SK-N-SH (cell line): ENCODE results near the gene GPANK1. TPM values are rescaled to one million over a fixed set of nuclear protein-coding genes. Genes with fewer than 3 reads are reported as not detected.

ENCODE experiments used
- CTCF ChIA-PET: fragments of 300-600, 350-600 bp; formaldehyde crosslinking; extraction: SDS; loops from one replicate; lab custom pipeline; 2021; lab: Yijun Ruan, JAX
- POLR2A ChIA-PET: fragments of 350-600 bp; sonication (Branson Sonifier 250); formaldehyde crosslinking; extraction: SDS; loops from one replicate; lab custom pipeline; 2020; ENCODE audit warnings: antibody characterized with exemption, inconsistent platforms; lab: Yijun Ruan, JAX
- DNase-seq: peaks from one replicate; pipeline ENCODE4 v3.0.0; 2012
- H2AFZ ChIP-seq: fragments of 200-600 bp; sonication (generic); 2 replicates; pipeline ENCODE4 v1.8.1; 2016; ENCODE audit warnings: antibody characterized with exemption, mild to moderate bottlenecking, low read depth
- H3F3A ChIP-seq: fragments of 200-600 bp; sonication (generic); replicated peaks from 2 replicates; pipeline ENCODE3; 2016; ENCODE audit warnings: antibody characterized with exemption, mild to moderate bottlenecking; ENCODE audit not compliant: insufficient read depth
- H3K27ac ChIP-seq, 2 experiments: fragments of 200-500 bp in 1 of 2; fragments of 200-600 bp in 1 of 2; sonication (Bioruptor generic) in 1 of 2; sonication (generic), shearing (Covaris generic) in 1 of 2; 2 replicates each; pipeline versions ENCODE4 v1.5.1 to v1.6.1; 2014 to 2016; ENCODE audit warnings: low read depth in 2 of 2, inconsistent platforms in 1 of 2, low read length in 1 of 2, mild to moderate bottlenecking in 1 of 2, mixed read lengths in 1 of 2
- H3K27me3 ChIP-seq: fragments of 200-600 bp; sonication (generic), shearing (Covaris generic); 2 replicates; pipeline ENCODE4 v1.6.1; 2016; ENCODE audit warnings: mixed run types; ENCODE audit not compliant: insufficient read depth
- H3K36me3 ChIP-seq, 2 experiments: fragments of 200-500 bp in 1 of 2; fragments of 200-600 bp in 1 of 2; sonication (Bioruptor generic) in 1 of 2; sonication (generic) in 1 of 2; replicated peaks in 1 of 2; 2 replicates each; pipeline versions ENCODE3 to v1.5.1; 2014 to 2016; ENCODE audit warnings: low read length in 1 of 2, mild to moderate bottlenecking in 1 of 2; ENCODE audit not compliant: insufficient read depth in 2 of 2, control insufficient read depth in 1 of 2
- H3K4me1 ChIP-seq, 2 experiments: fragments of 200-500 bp in 1 of 2; fragments of 200-600 bp in 1 of 2; sonication (Bioruptor generic) in 1 of 2; sonication (generic), shearing (Covaris generic) in 1 of 2; 2 replicates each; pipeline versions ENCODE4 v1.5.1 to v1.6.1; 2014 to 2016; ENCODE audit warnings: low read depth in 1 of 2, low read length in 1 of 2, mixed run types in 1 of 2; ENCODE audit not compliant: insufficient read depth in 2 of 2, control insufficient read depth in 1 of 2
- H3K4me2 ChIP-seq: fragments of 200-600 bp; sonication (generic), shearing (Covaris generic); 2 replicates; pipeline ENCODE4 v1.6.1; 2017; ENCODE audit warnings: mixed run types
- H3K4me3 ChIP-seq, 2 experiments: fragments of 200-500 bp in 1 of 2; fragments of 200-600 bp in 1 of 2; sonication (Bioruptor generic) in 1 of 2; sonication (generic), shearing (Covaris generic) in 1 of 2; 2 replicates each; pipeline versions ENCODE4 v1.5.1 to v1.8.1; 2014 to 2016; ENCODE audit warnings: low read depth in 2 of 2, inconsistent platforms in 1 of 2, low read length in 1 of 2, mild to moderate bottlenecking in 1 of 2, mixed read lengths in 1 of 2, moderate library complexity in 1 of 2
- H3K79me2 ChIP-seq: fragments of 200-600 bp; sonication (generic); 2 replicates; pipeline ENCODE4 v1.8.1; 2017; ENCODE audit warnings: mild to moderate bottlenecking; ENCODE audit not compliant: insufficient read depth
- H3K9ac ChIP-seq: fragments of 200-600 bp; sonication (generic); 2 replicates; pipeline ENCODE4 v1.6.1; 2017; ENCODE audit warnings: mixed run types
- H3K9me2 ChIP-seq: fragments of 200-600 bp; sonication (generic); 2 replicates; pipeline ENCODE4 v1.6.1; 2017; ENCODE audit warnings: mixed run types
- H3K9me3 ChIP-seq: fragments of 200-600 bp; sonication (generic); 2 replicates; pipeline ENCODE4 v1.6.1; 2017; ENCODE audit warnings: mixed run types, mild to moderate bottlenecking, moderate library complexity
- H4K20me1 ChIP-seq: fragments of 200-600 bp; sonication (generic); 2 replicates; pipeline ENCODE4 v1.6.1; 2017; ENCODE audit warnings: mild to moderate bottlenecking, mixed run types; ENCODE audit not compliant: insufficient read depth
- EP300 ChIP-seq, 2 experiments: IDR thresholded peaks; 2 replicates each; pipeline versions ENCODE4 v1.4.0 to v1.6.1; 2012; ENCODE audit warnings: borderline replicate concordance in 1 of 2, low read depth in 1 of 2, low read length in 1 of 2
- POLR2AphosphoS5 ChIP-seq: IDR thresholded peaks from 2 replicates; pipeline ENCODE4 v1.6.1; 2012; ENCODE audit warnings: low read depth, low read length
- RAD21 ChIP-seq: IDR thresholded peaks from 2 replicates; pipeline ENCODE4 v1.6.1; 2012; ENCODE audit warnings: mild to moderate bottlenecking, low read length
- REST ChIP-seq: IDR thresholded peaks from 2 replicates; pipeline ENCODE4 v1.6.1; 2012; ENCODE audit warnings: mild to moderate bottlenecking, low read depth, low read length, moderate library complexity
- RFX5 ChIP-seq: IDR thresholded peaks from 2 replicates; pipeline ENCODE4 v1.6.1; 2012; ENCODE audit warnings: mild to moderate bottlenecking, improper control_type of control experiment, low read length
- USF2 ChIP-seq: fragments of 150-350 bp; IDR thresholded peaks from 2 replicates; pipeline ENCODE4 v1.6.1; 2017; ENCODE audit warnings: antibody characterized with exemption, low read length, low read depth, borderline replicate concordance
- WGBS: methylation state at CpG from one replicate; pipeline ENCODE4 v1.1.6; 2017; ENCODE audit warnings: low lambda C conversion rate; 5-methylcytosine and 5-hydroxymethylcytosine counted together
- polyA plus RNA-seq, 3 experiments: library from polyadenylated mRNA; depleted of rRNA; stranded (reverse); fragments of >200 nt; gene quantifications; 2 replicates each; pipeline ENCODE4 v1.2.3, GENCODE V29; 2012
- TF ChIP-seq, protein P1 (sequence below): fragments of 200-600 bp; sonication (generic); IDR thresholded peaks from 2 replicates; pipeline ENCODE4 v1.6.1; 2017; ENCODE audit warnings: antibody characterized with exemption, mild to moderate bottlenecking, moderate library complexity
- TF ChIP-seq, protein P2 (sequence below): IDR thresholded peaks from 2 replicates; pipeline ENCODE4 v1.4.0; 2012; ENCODE audit warnings: low read depth, borderline replicate concordance

Gene GPANK1
- polyA plus RNA-seq, 1 of the 3 experiments (the other 2 are of a cell fraction): 19.1 TPM

- no peak overlapping the region for H3K9ac ChIP-seq
- TF ChIP-seq EP300 (IDR thresholded peaks at IDR 0.05; ENCODE audit: borderline replicate concordance in 1 of 2, low read depth in 1 of 2, low read length in 1 of 2) (no peak), USF2 (no peak), REST (no peak), POLR2AphosphoS5 (no peak), RFX5 (no peak), RAD21 (no peak)
- TF ChIP-seq, protein P1, sequence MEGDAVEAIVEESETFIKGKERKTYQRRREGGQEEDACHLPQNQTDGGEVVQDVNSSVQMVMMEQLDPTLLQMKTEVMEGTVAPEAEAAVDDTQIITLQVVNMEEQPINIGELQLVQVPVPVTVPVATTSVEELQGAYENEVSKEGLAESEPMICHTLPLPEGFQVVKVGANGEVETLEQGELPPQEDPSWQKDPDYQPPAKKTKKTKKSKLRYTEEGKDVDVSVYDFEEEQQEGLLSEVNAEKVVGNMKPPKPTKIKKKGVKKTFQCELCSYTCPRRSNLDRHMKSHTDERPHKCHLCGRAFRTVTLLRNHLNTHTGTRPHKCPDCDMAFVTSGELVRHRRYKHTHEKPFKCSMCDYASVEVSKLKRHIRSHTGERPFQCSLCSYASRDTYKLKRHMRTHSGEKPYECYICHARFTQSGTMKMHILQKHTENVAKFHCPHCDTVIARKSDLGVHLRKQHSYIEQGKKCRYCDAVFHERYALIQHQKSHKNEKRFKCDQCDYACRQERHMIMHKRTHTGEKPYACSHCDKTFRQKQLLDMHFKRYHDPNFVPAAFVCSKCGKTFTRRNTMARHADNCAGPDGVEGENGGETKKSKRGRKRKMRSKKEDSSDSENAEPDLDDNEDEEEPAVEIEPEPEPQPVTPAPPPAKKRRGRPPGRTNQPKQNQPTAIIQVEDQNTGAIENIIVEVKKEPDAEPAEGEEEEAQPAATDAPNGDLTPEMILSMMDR: no peak
- TF ChIP-seq, protein P2, sequence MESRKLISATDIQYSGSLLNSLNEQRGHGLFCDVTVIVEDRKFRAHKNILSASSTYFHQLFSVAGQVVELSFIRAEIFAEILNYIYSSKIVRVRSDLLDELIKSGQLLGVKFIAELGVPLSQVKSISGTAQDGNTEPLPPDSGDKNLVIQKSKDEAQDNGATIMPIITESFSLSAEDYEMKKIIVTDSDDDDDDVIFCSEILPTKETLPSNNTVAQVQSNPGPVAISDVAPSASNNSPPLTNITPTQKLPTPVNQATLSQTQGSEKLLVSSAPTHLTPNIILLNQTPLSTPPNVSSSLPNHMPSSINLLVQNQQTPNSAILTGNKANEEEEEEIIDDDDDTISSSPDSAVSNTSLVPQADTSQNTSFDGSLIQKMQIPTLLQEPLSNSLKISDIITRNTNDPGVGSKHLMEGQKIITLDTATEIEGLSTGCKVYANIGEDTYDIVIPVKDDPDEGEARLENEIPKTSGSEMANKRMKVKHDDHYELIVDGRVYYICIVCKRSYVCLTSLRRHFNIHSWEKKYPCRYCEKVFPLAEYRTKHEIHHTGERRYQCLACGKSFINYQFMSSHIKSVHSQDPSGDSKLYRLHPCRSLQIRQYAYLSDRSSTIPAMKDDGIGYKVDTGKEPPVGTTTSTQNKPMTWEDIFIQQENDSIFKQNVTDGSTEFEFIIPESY: no peak
- peaks cover 70% of the 10 kb centered on the region for H3K79me2 ChIP-seq
- H3K27me3 ChIP-seq: no peaks in the 10 kb centered on the region
- no peak overlapping the region for H3K4me2 ChIP-seq
- no peaks in the 10 kb centered on the region for H3F3A ChIP-seq
- no peaks in the 10 kb centered on the region for H3K9me2 ChIP-seq
- ChIA-PET CTCF (interaction anchor here (0.9 to 1.6 kb wide), 3 partner anchors 28 to 81 kb away, joined by 3 to 5 read pairs (median 5); partner anchors contain the start of gene ATP6V1G2), POLR2A (interaction anchor here (0.7 to 1.3 kb wide), 3 partner anchors 9 to 15 kb away, joined by 3 to 6 read pairs (median 3); no protein-coding TSS in a partner anchor)
- WGBS: 95% methylated on average over 9 of the region's 10 CpGs
- peaks cover 93 to 95% of the 10 kb centered on the region in 2 experiments for H3K36me3 ChIP-seq
- H3K27ac ChIP-seq: no peak overlapping the region
- no peak overlapping the region for H3K4me3 ChIP-seq
- H4K20me1 ChIP-seq: peaks cover 33% of the 10 kb centered on the region
- H2AFZ ChIP-seq: no peak overlapping the region
- H3K4me1 ChIP-seq: peaks cover 9 to 11% of the 10 kb centered on the region in 2 experiments
- no peaks in the 10 kb centered on the region for H3K9me3 ChIP-seq
- DNase-seq: peak; percentile 14
These were observed 37.8 kb downstream of the GPANK1 start for GRCh38 chr6:31626952-31627351.
